PC-9 (cell line): ENCODE measurements around the gene TEDC2. TPM values are rescaled to one million over a fixed set of nuclear protein-coding genes. Genes with fewer than 3 reads are reported as not detected.

Experiments
- BruUV-seq: library from RNA; stranded (reverse); fragments of 400-500 nt; replicated peaks from 2 replicates; lab custom pipeline; 2021; lab: Mats Ljungman, UMichigan
- CTCF ChIA-PET: fragments of 300-600 bp; sonication (Branson Sonifier 250); formaldehyde crosslinking; loops from one replicate; lab custom pipeline; 2022; ENCODE audit warnings: antibody characterized with exemption; lab: Charles Lee
- POLR2A ChIA-PET: fragments of 300-600 bp; sonication (Branson Sonifier 250); formaldehyde crosslinking; loops from one replicate; lab custom pipeline; 2022; ENCODE audit warnings: antibody characterized with exemption; ENCODE audit not compliant: unreplicated experiment; lab: Charles Lee
- DNase-seq, 2 experiments: peaks; one replicate each; pipeline versions ENCODE4 v3.0.0 to v3.0.0-alpha.2; 2015 to 2022; ENCODE audit warnings: mixed read lengths in 1 of 2
- H2AFZ ChIP-seq: fragments of 200-600 bp; sonication (generic); 2 replicates; pipeline ENCODE4 v1.8.1; 2017; ENCODE audit warnings: antibody characterized with exemption
- H3F3A ChIP-seq: fragments of 200-600 bp; sonication (generic); 2 replicates; pipeline ENCODE4 v1.8.1; 2017; ENCODE audit warnings: antibody characterized with exemption, mild to moderate bottlenecking, low read depth; ENCODE audit not compliant: insufficient read depth
- H3K27ac ChIP-seq: fragments of 200-600 bp; sonication (generic); 2 replicates; pipeline ENCODE4 v1.6.1; 2016; ENCODE audit warnings: mixed run types
- H3K27me3 ChIP-seq: fragments of 200-600 bp; sonication (generic); 2 replicates; pipeline ENCODE4 v1.6.1; 2016; ENCODE audit warnings: low read depth, mixed run types; ENCODE audit not compliant: insufficient read depth
- H3K36me3 ChIP-seq: fragments of 200-600 bp; sonication (generic); 2 replicates; pipeline ENCODE4 v1.6.1; 2016; ENCODE audit warnings: low read depth, mixed run types
- H3K4me1 ChIP-seq: fragments of 200-600 bp; sonication (generic); replicated peaks from 2 replicates; pipeline ENCODE4 v1.6.1; 2016; ENCODE audit warnings: mixed run types; ENCODE audit not compliant: insufficient read depth
- H3K4me2 ChIP-seq: fragments of 200-600 bp; sonication (generic); 2 replicates; pipeline ENCODE4 v1.6.1; 2017; ENCODE audit warnings: mixed run types
- H3K4me3 ChIP-seq: fragments of 200-600 bp; sonication (generic); 2 replicates; pipeline ENCODE4 v1.6.1; 2016; ENCODE audit warnings: mixed run types
- H3K79me2 ChIP-seq: fragments of 200-600 bp; sonication (generic); 2 replicates; pipeline ENCODE4 v1.6.1; 2017; ENCODE audit warnings: low read depth, mixed run types
- H3K9me2 ChIP-seq: fragments of 200-600 bp; sonication (generic); 2 replicates; pipeline ENCODE4 v1.8.1; 2017; ENCODE audit warnings: mild to moderate bottlenecking; ENCODE audit not compliant: insufficient read depth
- H3K9me3 ChIP-seq: fragments of 200-600 bp; sonication (generic); 2 replicates; pipeline ENCODE4 v1.8.1; 2016; ENCODE audit warnings: low read depth; ENCODE audit not compliant: insufficient read depth
- H4K20me1 ChIP-seq: fragments of 200-600 bp; sonication (generic); 2 replicates; pipeline ENCODE4 v1.8.1; 2017; ENCODE audit not compliant: insufficient read depth
- EZH2 ChIP-seq: fragments of 200-600 bp; sonication (generic); IDR thresholded peaks from 2 replicates; pipeline ENCODE4 v1.8.0; 2017; ENCODE audit warnings: antibody characterized with exemption, low read depth
- intact Hi-C: fragments of 100-400 bp; cut with micrococcal nuclease; formaldehyde crosslinking; loops from one replicate; pipeline ENCODE4 v1.10.0; 2022; ENCODE audit not compliant: unreplicated experiment
- total RNA-seq: library from RNA; stranded (reverse); gene quantifications from 2 replicates; pipeline ENCODE4 v1.2.3, GENCODE V29; 2021
- TF ChIP-seq, protein P1 (sequence below): fragments of 200-600 bp; sonication (generic); conservative IDR thresholded peaks from 2 replicates; pipeline ENCODE4 v1.6.1; 2017; ENCODE audit warnings: mixed run types, antibody characterized with exemption, mild to moderate bottlenecking, moderate library complexity

The TEDC2 gene
- total RNA-seq, 1 experiment from 2014 or later: 26.3 TPM

DNA sequence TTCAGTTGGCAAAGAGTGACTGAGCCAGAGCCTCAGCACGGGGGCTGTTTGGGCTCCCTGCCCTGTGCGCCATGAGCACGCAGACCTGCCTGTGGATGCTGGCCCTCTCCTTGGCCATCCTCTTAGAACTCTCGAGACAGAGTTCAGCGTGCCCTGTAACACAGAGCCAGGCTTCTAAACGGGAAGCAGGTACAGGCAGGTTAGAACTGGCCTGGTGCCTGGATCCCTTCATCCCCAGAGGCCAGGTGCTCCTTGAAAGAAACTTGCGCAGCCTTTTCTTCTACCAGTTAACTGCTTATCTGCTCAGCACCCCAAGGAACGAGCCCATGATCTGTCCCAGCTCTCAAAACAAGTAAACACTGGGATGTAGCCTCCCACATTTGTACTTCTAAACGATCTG is 23.8 kb upstream of the TEDC2 start:
- no peaks in the 10 kb centered on the region for H3K9me2 ChIP-seq
- POLR2A ChIA-PET: no interaction called here
- H3K79me2 ChIP-seq: peaks cover 23% of the 10 kb centered on the region
- no peak for DNase-seq
- no peaks in the 10 kb centered on the region for H3K27me3 ChIP-seq
- H3K27ac ChIP-seq: no peak overlapping the region
- H4K20me1 ChIP-seq: no peaks in the 10 kb centered on the region
- H3K4me1 ChIP-seq: 0 out of 2 replicates have a peak, but pooled peaks cover 3% of the 10 kb centered on the region
- no peaks in the 10 kb centered on the region for H3K9me3 ChIP-seq
- intact Hi-C loops: no loop called here
- H3K4me3 ChIP-seq: no peak overlapping the region
- H3K36me3 ChIP-seq: peaks cover 16% of the 10 kb centered on the region; the same call in 1 of the 2 replicates
- BruUV-seq: no TSS peak
- CTCF ChIA-PET: no interaction called here
- no peak overlapping the region for H3K4me2 ChIP-seq
- peaks cover 4% of the 10 kb centered on the region; the same call in 1 of the 2 replicates for H3F3A ChIP-seq
- TF ChIP-seq EZH2: no peak
- H2AFZ ChIP-seq: no peak overlapping the region

DNA sequence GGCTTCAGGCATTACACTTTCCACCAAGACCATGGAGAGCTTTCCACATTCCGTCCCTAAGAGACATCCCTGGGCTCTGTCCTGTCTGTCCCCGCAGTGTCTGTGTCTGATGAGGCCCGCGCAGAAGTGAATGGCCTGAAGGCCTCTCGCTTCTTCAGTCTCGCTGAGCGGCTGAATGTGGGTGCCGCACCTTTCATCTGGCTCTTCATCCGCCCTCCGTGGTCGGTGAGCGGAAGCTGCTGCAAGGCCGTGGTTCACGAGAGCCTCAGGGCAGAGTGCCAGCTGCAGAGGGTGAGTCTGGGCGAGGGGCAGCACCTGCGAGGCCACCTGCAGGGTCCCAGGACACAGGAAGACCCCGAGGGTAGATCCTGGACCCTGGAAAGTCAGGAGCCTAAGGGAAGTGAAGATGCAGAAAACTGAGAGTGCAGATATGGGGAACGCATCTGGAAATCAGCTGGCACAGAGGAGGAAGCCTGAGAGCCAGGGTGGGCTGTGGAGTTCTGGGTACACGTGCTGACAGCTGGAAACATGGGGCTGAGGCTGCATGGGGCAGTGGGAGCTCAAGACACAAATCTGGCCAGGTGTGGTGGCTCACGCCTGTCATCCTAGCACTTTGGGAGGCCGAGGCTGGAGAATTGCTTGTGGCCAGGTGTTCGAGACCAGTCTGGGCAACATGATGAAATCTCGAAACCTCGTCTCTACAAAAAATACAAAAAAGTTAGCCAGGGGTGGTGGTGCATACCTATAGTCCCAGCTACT is 22.7 kb upstream of the TEDC2 start:
- Histone ChIP-seq H2AFZ (no peak overlapping the region), H4K20me1 (no peaks in the 10 kb centered on the region), H3K9me2 (no peaks in the 10 kb centered on the region), H3F3A (peaks cover 4% of the 10 kb centered on the region; the same call in 1 of the 2 replicates), H3K4me2 (no peak overlapping the region), H3K27ac (no peak overlapping the region), H3K4me1 (no peaks in the 10 kb centered on the region), H3K79me2 (peaks cover 12% of the 10 kb centered on the region; the same call in 1 of the 2 replicates), H3K27me3 (no peaks in the 10 kb centered on the region), H3K4me3 (no peak overlapping the region), H3K9me3 (no peaks in the 10 kb centered on the region), H3K36me3 (peaks cover 16% of the 10 kb centered on the region; the same call in 1 of the 2 replicates)
- intact Hi-C loops: no loop called here
- DNase-seq: no peak
- ChIA-PET CTCF (no interaction called here), POLR2A (no interaction called here)
- TF ChIP-seq EZH2: no peak
- TF ChIP-seq, protein P1, sequence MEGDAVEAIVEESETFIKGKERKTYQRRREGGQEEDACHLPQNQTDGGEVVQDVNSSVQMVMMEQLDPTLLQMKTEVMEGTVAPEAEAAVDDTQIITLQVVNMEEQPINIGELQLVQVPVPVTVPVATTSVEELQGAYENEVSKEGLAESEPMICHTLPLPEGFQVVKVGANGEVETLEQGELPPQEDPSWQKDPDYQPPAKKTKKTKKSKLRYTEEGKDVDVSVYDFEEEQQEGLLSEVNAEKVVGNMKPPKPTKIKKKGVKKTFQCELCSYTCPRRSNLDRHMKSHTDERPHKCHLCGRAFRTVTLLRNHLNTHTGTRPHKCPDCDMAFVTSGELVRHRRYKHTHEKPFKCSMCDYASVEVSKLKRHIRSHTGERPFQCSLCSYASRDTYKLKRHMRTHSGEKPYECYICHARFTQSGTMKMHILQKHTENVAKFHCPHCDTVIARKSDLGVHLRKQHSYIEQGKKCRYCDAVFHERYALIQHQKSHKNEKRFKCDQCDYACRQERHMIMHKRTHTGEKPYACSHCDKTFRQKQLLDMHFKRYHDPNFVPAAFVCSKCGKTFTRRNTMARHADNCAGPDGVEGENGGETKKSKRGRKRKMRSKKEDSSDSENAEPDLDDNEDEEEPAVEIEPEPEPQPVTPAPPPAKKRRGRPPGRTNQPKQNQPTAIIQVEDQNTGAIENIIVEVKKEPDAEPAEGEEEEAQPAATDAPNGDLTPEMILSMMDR: no peak
- BruUV-seq: no TSS peak

DNA sequence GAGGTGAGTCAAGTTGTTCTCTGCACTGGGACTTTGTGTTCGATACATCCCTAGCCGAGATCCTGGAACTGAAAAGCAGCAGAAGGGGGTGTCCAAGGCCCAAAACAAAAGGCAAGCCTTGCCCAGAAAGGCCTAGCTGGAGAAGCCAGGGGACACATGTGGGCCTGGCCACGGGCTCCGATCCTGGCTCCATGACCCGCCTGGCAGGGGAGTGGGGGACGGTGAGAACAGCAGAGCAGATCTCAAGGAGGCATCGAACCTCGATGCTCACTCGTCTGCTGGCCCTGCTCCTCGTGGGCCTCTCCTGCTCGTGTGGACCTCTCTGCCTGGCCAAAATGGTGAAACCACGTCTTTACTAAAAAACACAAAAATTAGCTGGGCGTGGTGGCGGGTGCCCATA is 21.8 kb upstream of the TEDC2 start:
- TF ChIP-seq, protein P1: no peak
- TF ChIP-seq EZH2: no peak
- H3K4me1 ChIP-seq: no peaks in the 10 kb centered on the region
- H3K27me3 ChIP-seq: no peaks in the 10 kb centered on the region
- CTCF ChIA-PET: interaction anchor here (0.6 kb wide), 1 partner anchor 232 kb away, joined by 4 read pairs; no protein-coding TSS in a partner anchor
- H3K9me2 ChIP-seq: no peaks in the 10 kb centered on the region
- peaks cover 4% of the 10 kb centered on the region; the same call in 1 of the 2 replicates for H3F3A ChIP-seq
- H3K27ac ChIP-seq: no peak overlapping the region
- H3K4me3 ChIP-seq: no peak overlapping the region
- H3K4me2 ChIP-seq: no peak overlapping the region
- H3K79me2 ChIP-seq: 0 out of 2 replicates have a peak, but pooled peaks cover 3% of the 10 kb centered on the region
- H4K20me1 ChIP-seq: no peaks in the 10 kb centered on the region
- no peak overlapping the region for H2AFZ ChIP-seq
- POLR2A ChIA-PET: no interaction called here
- BruUV-seq: no TSS peak
- peaks cover 16% of the 10 kb centered on the region; the same call in 1 of the 2 replicates for H3K36me3 ChIP-seq
- DNase-seq: no peak
- intact Hi-C loops: no loop called here
- H3K9me3 ChIP-seq: no peaks in the 10 kb centered on the region
